Peyer's patch (tissue), 4 donors: ENCODE data around the gene YAF2.

ENCODE experiments used
- CTCF ChIP-seq, 6 experiments: fragments of 450-650 bp in 4 of 6; fragments of 200-600 bp in 2 of 6; sonication (generic) in 1 of 6; IDR thresholded peaks; one replicate each; pipeline ENCODE4 v1.5.1; 2017 to 2019; ENCODE audit warnings: antibody characterized with exemption in 6 of 6, mild to moderate bottlenecking in 3 of 6, moderate library complexity in 1 of 6
- POLR2A ChIP-seq, 2 donors: fragments of 450-650 bp; IDR thresholded peaks; one replicate each; pipeline ENCODE4 v1.5.1; 2017; ENCODE audit warnings: antibody characterized with exemption in 2 of 2, mild to moderate bottlenecking in 2 of 2, moderate library complexity in 2 of 2

- no peak for TF ChIP-seq CTCF (IDR thresholded peaks at IDR 0.05)
- no peak for TF ChIP-seq POLR2A (IDR thresholded peaks at IDR 0.05)
These were observed 81.8 kb downstream of the YAF2 start for GRCh38 chr12:42156232-42156631.
